HG03025 (cell line): Measurements from ENCODE around the gene JARID2.

ENCODE experiments used
- ATAC-seq: cut with Tn5 transposase; IDR thresholded peaks from one replicate; pipeline ENCODE4 v1.9.1; 2021; ENCODE audit warnings: mild to moderate bottlenecking, moderate library complexity; ENCODE audit not compliant: unreplicated experiment, low FRiP score

Gene JARID2

DNA sequence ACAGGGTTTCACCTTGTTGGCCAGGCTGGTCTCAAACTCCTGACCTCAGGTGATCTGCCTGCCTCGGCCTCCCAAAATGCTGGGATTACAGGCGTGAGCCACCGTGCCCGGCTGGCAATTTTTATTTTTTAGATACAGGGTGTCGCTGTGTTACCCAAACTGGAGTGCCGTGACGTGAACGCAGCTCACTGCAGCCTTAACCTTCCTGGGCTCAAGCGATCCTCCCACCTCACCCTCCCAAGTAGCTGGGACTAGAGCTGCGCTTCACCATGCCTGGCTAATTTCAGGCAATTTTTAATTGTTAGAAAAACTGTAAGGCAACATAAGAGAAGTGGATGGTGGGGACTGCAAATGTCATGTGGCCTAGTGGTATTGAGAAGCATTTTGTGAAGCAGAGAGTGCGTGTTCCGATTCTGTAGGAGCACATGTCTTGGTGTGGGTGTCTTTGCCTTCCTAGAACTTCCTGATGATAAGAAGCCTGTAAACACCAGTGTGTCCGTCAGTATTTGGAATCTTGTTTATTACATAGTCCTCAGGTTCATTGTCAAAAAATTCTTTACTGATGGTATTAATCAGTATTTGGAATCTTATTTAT is 18.0 kb downstream of the JARID2 start:
- no peak for ATAC-seq

- ATAC-seq = no peak
These were observed 18.5 kb downstream of the JARID2 start for GRCh38 chr6:15264412-15264811.

DNA sequence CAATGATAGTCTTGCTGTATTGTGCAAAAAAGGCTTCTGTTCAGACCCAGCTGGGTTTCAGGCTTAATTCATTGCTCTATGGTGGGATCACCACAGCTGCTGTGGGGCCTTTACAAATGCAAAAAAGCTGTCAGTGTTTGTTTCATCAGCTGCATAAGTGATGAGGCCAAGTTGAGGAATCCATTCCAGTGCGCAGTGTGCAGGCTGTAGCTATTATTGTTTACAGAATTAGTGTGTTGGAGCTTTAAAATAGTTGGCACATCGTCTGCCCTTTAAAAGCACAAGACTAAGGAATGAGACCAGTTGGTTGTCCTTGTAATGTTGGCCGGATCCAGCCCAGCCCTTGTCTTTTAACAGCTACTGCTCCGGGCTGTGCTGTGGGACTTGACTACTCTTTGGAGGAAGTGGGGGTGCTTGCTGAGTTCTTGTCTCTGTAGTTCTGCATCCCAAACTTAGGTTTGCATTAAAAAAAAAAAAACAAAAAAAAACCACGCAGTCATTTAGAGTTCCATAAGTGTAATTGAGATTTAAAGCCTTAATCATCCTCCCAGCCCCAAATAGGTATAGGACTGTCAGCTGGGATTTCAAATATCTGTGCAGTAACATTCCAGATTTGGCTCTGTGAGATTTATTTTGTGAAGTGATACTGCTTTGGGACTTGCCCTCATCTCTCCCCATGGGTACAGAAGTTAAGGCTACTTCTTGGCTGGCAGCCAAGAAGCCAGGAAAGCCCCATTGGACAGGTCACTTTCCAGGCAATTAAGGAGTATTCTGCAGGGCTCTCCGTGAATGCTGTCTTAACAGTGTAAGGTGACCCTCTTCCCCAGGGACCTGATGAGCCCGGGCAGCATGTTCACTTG is 19.3 kb downstream of the JARID2 start:
- no peak for ATAC-seq

GRCh38 chr6:15265787-15266186 is 19.9 kb downstream of the JARID2 start:
- ATAC-seq = no peak

- no peak for ATAC-seq
These were observed 20.6 kb downstream of the JARID2 start for GRCh38 chr6:15266423-15266996.

DNA sequence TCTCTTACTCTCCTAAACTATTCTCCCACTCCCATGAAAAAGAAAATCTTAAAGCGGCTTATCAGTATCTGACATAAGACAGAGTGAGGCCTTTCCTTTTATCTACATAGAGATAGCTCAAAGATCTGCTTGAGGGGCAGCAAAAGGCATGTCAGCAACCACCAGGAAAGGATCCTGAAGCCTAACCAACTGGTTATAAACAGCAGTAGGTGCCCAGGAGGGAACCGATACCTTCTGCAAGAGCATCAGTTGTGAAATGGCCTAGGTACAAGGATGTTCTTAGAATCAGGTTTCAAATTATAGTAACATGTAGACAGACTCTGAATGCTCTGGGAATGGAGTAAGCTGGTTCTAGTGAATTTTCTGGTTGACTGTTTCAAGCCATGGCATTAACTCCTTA is 21.4 kb downstream of the JARID2 start:
- ATAC-seq = no peak

DNA sequence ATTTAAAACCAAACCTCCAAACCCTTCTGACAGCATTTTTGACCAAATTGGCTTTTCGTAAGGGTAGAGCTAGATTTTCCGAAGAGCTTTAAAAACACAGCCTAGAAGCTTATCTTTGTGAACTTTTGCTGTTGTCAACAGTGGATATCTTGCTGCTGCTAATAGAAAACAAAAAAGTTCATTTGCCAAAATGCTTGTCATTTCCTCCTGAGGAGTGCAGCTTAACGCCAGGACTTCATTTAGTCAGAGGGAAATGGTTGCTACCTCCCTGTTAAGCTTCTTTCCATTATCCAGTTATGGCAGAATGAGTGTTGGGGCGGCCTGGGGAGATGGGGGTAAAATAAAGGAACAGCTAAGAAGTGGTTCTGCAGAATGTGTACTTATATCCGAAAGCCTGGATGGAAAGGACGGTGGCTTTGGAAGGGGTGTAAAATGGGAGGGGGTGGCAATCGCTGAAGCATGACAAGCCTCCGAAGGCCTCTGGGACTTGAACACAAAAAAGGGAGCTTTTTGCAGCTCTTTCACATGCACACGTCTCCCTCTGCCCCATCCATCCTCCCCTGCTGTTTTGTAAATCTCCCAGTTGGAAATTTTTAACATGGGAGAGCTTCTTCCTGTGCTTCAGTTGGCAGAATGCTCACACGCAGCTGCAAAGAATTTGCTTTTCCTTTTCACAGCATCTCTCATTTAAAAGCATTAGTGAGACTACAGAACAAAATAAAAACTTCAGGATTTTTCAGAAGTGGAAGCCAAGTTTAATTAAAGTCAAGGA is 22.5 kb downstream of the JARID2 start:
- ATAC-seq = no peak

GRCh38 chr6:15269011-15269410 is 23.1 kb downstream of the JARID2 start:
- no peak for ATAC-seq

GRCh38 chr6:15269619-15270018 is 23.8 kb downstream of the JARID2 start:
- no peak for ATAC-seq

DNA sequence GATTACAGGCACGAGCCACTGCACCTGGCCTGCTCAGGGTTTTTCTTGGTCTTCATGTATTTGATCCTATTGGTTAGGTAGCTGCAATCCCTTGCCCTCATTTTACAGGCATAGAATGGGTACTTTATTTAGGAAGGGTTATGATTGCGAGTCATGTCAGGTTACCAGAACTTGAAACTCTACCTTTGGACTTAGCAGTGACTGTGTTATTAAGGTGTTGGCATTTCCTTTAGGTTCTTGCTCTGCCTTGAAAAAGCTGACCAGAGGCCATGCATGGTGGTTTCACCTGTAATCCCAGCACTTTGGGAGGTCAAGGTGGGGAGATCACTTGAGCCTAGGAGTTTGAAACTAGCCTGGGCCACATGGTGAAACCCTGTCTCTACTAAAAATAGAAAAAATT is 24.5 kb downstream of the JARID2 start:
- ATAC-seq = no peak

DNA sequence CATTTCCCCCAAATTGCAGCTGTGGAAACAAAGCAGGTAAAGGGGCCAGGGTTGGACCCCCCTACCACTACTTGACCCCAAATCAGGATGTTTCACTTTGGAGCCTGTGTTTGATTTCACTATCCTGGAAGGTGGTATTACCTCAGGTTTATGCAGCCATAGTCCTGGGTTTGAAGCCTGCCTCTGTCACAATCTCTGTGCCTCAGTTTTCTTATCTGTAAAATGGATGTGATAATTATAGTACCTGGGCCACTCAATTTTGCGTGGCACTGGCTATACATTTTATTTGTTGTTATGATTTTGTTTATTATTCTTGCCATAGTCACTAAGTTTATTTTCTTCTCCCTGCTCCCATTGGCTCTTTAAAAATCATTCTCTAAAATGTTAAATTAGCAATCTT is 26.7 kb downstream of the JARID2 start:
- no peak for ATAC-seq

DNA sequence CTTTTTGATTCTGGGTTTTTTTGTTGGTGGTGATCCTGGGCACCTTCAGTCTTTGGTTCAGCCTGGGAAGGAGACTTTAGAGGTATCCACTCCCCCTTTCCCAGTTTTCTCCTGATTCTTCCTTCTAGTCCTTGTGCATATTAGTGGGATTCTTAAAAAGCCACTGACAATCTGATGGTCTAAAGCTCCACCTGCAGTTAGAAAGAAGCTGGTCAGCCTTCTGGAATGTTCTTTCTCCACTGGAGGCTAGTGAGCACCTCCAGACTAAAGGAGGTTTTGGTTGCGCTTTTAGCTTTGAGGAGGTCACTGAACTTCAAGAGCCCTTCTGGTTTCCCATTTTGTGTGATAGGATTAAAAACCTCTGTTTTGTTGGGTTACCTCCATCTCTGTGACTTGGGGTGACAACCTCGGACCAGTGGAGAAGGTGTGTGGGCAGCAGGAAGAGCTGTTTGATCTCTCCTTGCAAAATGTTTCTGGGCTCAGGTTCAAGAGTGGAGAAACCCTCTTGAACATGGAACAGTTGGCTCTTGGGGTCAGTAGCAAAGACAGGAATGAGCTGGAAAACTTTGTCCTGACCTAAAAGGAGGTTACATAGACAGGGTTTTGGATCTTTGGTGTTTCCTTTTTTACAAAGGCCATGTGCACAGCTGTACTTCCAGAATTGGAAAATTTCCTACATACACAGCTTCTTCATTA is 29.0 kb downstream of the JARID2 start:
- no peak for ATAC-seq

DNA sequence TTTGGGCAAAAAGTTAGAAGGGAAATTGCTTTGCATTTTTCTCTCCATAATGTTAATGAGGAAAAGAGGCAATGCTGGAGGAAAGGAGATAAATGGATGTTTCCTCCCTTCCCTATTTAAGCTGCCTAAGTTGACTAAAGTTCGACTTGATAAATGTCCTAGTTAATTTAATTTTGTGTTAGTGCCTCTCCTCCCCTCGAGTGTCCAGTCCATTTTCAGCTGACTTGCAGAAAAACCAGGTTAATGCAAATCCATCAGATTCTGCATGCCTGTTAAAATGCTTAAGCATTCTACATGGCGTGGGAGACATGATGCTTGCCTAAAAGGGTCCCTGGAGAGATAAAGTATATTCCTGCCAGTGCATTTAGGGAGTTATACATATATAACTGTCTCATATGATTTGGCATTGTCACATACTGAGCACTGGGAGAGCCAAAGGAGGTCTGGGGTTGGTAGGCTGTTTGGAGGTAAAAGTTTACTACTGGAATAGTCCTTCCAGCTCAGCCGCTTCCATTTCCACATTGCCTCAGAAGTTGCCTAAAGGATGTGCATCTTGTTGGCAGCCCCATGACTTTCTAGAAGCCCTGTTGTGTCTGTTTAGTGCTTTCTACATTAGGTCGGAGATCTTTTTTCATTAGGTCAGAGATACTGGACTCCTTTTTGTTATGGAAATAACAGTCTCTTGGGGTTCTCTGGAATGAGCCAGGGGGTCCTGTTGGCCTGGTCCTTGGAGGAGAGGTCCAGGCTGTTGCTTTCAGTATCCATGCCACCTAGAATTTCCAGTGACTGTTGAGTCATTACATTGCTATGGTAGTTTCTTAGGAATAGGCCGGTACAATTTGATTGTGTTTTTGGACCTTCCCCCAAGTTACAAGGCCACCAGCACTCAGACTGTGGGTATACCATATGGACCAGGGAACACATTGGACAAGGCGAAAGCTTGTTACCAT is 30.4 kb downstream of the JARID2 start:
- no peak for ATAC-seq

- ATAC-seq = no peak
These were observed 33.3 kb downstream of the JARID2 start for GRCh38 chr6:15279047-15279661.

- ATAC-seq = no peak
These were observed 34.2 kb downstream of the JARID2 start for GRCh38 chr6:15280028-15280427.

GRCh38 chr6:15280961-15281360 is 35.1 kb downstream of the JARID2 start:
- ATAC-seq = no peak

DNA sequence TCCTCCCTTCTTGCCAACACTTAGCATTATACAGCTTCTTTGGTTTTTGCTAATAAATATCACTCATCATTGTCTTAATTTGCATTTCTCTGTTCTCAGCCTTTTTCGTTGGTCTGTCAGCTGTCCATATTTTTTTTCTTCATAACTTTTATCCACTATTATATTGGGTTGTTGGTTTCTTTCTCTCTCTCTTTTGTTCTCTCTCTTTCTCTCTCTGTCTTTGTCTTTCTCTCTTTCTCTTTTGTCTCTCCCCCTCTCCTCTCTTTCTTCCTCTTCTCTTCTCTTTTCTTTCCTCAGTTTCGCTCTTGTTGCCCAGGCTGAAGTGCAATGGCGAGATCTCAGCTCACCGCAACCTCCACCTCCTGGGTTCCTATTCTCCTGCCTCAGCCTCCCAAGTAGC is 36.5 kb downstream of the JARID2 start:
- no peak for ATAC-seq

- no peak for ATAC-seq
These were observed 38.1 kb downstream of the JARID2 start for GRCh38 chr6:15283986-15284361.

- no peak for ATAC-seq
These were observed 38.9 kb downstream of the JARID2 start for GRCh38 chr6:15284743-15285142.
